ENCODE results near the gene GPATCH1.

The GPATCH1 gene

GRCh38 chr19:33159149-33159548, 78.2 kb downstream of the GPATCH1 start (continued):
- TF ChIP-seq KLF8 (tag by site-specific recombination; IDR thresholded peaks at IDR 0.05): no peak
- no peak for TF ChIP-seq ZNF76 (tag by site-specific recombination; IDR thresholded peaks at IDR 0.05; ENCODE audit: borderline replicate concordance, low read depth)
- peak; percentile 82 for TF ChIP-seq GFI1B (tag by site-specific recombination; IDR thresholded peaks at IDR 0.05)
- no peak for TF ChIP-seq ZNF837 (tag by site-specific recombination; IDR thresholded peaks at IDR 0.05)
- TF ChIP-seq SP2 (tag by site-specific recombination; IDR thresholded peaks at IDR 0.05): no peak
- TF ChIP-seq ZNF518A (tag by site-specific recombination; conservative IDR thresholded peaks at IDR 0.05; ENCODE audit: low read depth): peak; percentile 99
- peak; percentile 23; the same call in 1 of the 2 replicates for TF ChIP-seq WT1 (tag by site-specific recombination; IDR thresholded peaks at IDR 0.05)
- TF ChIP-seq ZBTB17 (tag by site-specific recombination; IDR thresholded peaks at IDR 0.05): no peak
- TF ChIP-seq ZNF274 (IDR thresholded peaks at IDR 0.05; ENCODE audit: low read length): no peak
- TF ChIP-seq ZNF274 (tag by site-specific recombination; IDR thresholded peaks at IDR 0.05; ENCODE audit: borderline replicate concordance): no peak
- no peak for TF ChIP-seq ZBTB26 (tag by site-specific recombination; optimal IDR thresholded peaks at IDR 0.05)
- TF ChIP-seq, protein P1, sequence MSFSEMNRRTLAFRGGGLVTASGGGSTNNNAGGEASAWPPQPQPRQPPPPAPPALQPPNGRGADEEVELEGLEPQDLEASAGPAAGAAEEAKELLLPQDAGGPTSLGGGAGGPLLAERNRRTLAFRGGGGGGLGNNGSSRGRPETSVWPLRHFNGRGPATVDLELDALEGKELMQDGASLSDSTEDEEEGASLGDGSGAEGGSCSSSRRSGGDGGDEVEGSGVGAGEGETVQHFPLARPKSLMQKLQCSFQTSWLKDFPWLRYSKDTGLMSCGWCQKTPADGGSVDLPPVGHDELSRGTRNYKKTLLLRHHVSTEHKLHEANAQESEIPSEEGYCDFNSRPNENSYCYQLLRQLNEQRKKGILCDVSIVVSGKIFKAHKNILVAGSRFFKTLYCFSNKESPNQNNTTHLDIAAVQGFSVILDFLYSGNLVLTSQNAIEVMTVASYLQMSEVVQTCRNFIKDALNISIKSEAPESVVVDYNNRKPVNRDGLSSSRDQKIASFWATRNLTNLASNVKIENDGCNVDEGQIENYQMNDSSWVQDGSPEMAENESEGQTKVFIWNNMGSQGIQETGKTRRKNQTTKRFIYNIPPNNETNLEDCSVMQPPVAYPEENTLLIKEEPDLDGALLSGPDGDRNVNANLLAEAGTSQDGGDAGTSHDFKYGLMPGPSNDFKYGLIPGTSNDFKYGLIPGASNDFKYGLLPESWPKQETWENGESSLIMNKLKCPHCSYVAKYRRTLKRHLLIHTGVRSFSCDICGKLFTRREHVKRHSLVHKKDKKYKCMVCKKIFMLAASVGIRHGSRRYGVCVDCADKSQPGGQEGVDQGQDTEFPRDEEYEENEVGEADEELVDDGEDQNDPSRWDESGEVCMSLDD (tag by site-specific recombination; IDR thresholded peaks at IDR 0.05): no peak
- TF ChIP-seq ZNF404 (tag by site-specific recombination; IDR thresholded peaks at IDR 0.05): peak; percentile 85
- TF ChIP-seq EGR2 (tag by site-specific recombination; IDR thresholded peaks at IDR 0.05; ENCODE audit: low read depth): no peak
- TF ChIP-seq, protein P2, sequence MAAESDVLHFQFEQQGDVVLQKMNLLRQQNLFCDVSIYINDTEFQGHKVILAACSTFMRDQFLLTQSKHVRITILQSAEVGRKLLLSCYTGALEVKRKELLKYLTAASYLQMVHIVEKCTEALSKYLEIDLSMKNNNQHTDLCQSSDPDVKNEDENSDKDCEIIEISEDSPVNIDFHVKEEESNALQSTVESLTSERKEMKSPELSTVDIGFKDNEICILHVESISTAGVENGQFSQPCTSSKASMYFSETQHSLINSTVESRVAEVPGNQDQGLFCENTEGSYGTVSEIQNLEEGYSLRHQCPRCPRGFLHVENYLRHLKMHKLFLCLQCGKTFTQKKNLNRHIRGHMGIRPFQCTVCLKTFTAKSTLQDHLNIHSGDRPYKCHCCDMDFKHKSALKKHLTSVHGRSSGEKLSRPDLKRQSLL (tag by site-specific recombination; IDR thresholded peaks at IDR 0.05): no peak
- TF ChIP-seq ZNF843 (tag by site-specific recombination; IDR thresholded peaks at IDR 0.05): no peak
- TF ChIP-seq, protein P3, sequence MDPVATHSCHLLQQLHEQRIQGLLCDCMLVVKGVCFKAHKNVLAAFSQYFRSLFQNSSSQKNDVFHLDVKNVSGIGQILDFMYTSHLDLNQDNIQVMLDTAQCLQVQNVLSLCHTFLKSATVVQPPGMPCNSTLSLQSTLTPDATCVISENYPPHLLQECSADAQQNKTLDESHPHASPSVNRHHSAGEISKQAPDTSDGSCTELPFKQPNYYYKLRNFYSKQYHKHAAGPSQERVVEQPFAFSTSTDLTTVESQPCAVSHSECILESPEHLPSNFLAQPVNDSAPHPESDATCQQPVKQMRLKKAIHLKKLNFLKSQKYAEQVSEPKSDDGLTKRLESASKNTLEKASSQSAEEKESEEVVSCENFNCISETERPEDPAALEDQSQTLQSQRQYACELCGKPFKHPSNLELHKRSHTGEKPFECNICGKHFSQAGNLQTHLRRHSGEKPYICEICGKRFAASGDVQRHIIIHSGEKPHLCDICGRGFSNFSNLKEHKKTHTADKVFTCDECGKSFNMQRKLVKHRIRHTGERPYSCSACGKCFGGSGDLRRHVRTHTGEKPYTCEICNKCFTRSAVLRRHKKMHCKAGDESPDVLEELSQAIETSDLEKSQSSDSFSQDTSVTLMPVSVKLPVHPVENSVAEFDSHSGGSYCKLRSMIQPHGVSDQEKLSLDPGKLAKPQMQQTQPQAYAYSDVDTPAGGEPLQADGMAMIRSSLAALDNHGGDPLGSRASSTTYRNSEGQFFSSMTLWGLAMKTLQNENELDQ (tag by site-specific recombination; IDR thresholded peaks at IDR 0.05; ENCODE audit: low read depth): no peak
- no peak for TF ChIP-seq ZNF184 (tag by site-specific recombination; IDR thresholded peaks at IDR 0.05)
- TF ChIP-seq SCRT2 (tag by site-specific recombination; IDR thresholded peaks at IDR 0.05): no peak
- TF ChIP-seq ZFHX2 (tag by site-specific recombination; conservative IDR thresholded peaks at IDR 0.05): no peak
- TF ChIP-seq ZNF132 (tag by site-specific recombination; IDR thresholded peaks at IDR 0.05; ENCODE audit: borderline replicate concordance): no peak
- no peak for TF ChIP-seq HIC1 (tag by site-specific recombination; IDR thresholded peaks at IDR 0.05)
- TF ChIP-seq ZNF146 (tag by site-specific recombination; IDR thresholded peaks at IDR 0.05): peak; percentile 27; the same call in 1 of the 2 replicates
- TF ChIP-seq ZFP3 (tag by site-specific recombination; IDR thresholded peaks at IDR 0.05; ENCODE audit: low read depth): peak; percentile 72
- TF ChIP-seq ZNF211 (tag by site-specific recombination; IDR thresholded peaks at IDR 0.05; ENCODE audit: low read depth): no peak
- no peak for TF ChIP-seq ZNF792 (tag by site-specific recombination; IDR thresholded peaks at IDR 0.05)
